IMR-90 (cell line): ENCODE measurements around the gene YLPM1.

ENCODE experiments used
- CEBPB ChIP-seq: IDR thresholded peaks from 2 replicates; pipeline ENCODE4 v1.6.1; 2012; ENCODE audit warnings: low read depth, low read length, improper control_type of control experiment
- POLR2A ChIP-seq: IDR thresholded peaks from 2 replicates; pipeline ENCODE4 v1.6.1; 2012; ENCODE audit warnings: mild to moderate bottlenecking, low read depth, low read length
- RAD21 ChIP-seq: IDR thresholded peaks from 2 replicates; pipeline ENCODE4 v1.6.1; 2012; ENCODE audit warnings: low read length, improper control_type of control experiment
- TF ChIP-seq, protein P1 (sequence below): conservative IDR thresholded peaks from 2 replicates; pipeline ENCODE4 v1.5.1; 2012; ENCODE audit warnings: mild to moderate bottlenecking, low read depth, low read length, improper control_type of control experiment
- TF ChIP-seq, protein P2 (sequence below): fragments of 150-350 bp; IDR thresholded peaks from 2 replicates; pipeline ENCODE4 v1.6.1; 2017; ENCODE audit warnings: mild to moderate bottlenecking, antibody characterized with exemption, low read length, low read depth

- TF ChIP-seq, protein P1, sequence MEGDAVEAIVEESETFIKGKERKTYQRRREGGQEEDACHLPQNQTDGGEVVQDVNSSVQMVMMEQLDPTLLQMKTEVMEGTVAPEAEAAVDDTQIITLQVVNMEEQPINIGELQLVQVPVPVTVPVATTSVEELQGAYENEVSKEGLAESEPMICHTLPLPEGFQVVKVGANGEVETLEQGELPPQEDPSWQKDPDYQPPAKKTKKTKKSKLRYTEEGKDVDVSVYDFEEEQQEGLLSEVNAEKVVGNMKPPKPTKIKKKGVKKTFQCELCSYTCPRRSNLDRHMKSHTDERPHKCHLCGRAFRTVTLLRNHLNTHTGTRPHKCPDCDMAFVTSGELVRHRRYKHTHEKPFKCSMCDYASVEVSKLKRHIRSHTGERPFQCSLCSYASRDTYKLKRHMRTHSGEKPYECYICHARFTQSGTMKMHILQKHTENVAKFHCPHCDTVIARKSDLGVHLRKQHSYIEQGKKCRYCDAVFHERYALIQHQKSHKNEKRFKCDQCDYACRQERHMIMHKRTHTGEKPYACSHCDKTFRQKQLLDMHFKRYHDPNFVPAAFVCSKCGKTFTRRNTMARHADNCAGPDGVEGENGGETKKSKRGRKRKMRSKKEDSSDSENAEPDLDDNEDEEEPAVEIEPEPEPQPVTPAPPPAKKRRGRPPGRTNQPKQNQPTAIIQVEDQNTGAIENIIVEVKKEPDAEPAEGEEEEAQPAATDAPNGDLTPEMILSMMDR = no peak
- TF ChIP-seq RAD21 = no peak
- TF ChIP-seq, protein P2, sequence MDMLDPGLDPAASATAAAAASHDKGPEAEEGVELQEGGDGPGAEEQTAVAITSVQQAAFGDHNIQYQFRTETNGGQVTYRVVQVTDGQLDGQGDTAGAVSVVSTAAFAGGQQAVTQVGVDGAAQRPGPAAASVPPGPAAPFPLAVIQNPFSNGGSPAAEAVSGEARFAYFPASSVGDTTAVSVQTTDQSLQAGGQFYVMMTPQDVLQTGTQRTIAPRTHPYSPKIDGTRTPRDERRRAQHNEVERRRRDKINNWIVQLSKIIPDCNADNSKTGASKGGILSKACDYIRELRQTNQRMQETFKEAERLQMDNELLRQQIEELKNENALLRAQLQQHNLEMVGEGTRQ = no peak
- TF ChIP-seq POLR2A = no peak
- no peak for TF ChIP-seq CEBPB
Measured at GRCh38 chr14:74739293-74740030, 23.7 kb upstream of the YLPM1 start.
